CD4-positive, alpha-beta T cell treated with Interleukin-12 subunit alpha and Interleukin-12 subunit beta, for 1 hour (primary cell): ENCODE results near the gene PAEP.
"Not testable (repeated sequence)": the region's sequence is repeated elsewhere in the genome, so short reads cannot be mapped to it uniquely, and the experiment has no call there.

Experiments
- DNase-seq: peaks from one replicate; pipeline ENCODE4 v3.0.0-alpha.2; 2020

The PAEP gene

GRCh38 chr9:135526089-135526729, 35.3 kb upstream of the PAEP start:
- DNase-seq, result no peak

- DNase-seq, result no peak
Measured at GRCh38 chr9:135526730-135527571, 34.6 kb upstream of the PAEP start.

GRCh38 chr9:135528842-135529435, 32.6 kb upstream of the PAEP start:
- DNase-seq, result not testable (repeated sequence)

- no peak for DNase-seq
Measured at GRCh38 chr9:135530146-135530545, 31.4 kb upstream of the PAEP start.

GRCh38 chr9:135531096-135531495, 30.5 kb upstream of the PAEP start:
- DNase-seq, result no peak

- DNase-seq, result no peak
Measured at GRCh38 chr9:135533113-135533512, 28.4 kb upstream of the PAEP start.

- no peak for DNase-seq
Measured at GRCh38 chr9:135533674-135534073, 27.9 kb upstream of the PAEP start.

GRCh38 chr9:135534192-135534711, 27.3 kb upstream of the PAEP start:
- DNase-seq, result not testable (repeated sequence)

GRCh38 chr9:135534826-135535225, 26.7 kb upstream of the PAEP start:
- not testable (repeated sequence) for DNase-seq

GRCh38 chr9:135535631-135536030, 25.9 kb upstream of the PAEP start:
- not testable (repeated sequence) for DNase-seq

- DNase-seq, result no peak
Measured at GRCh38 chr9:135536216-135536615, 25.3 kb upstream of the PAEP start.

- not testable (repeated sequence) for DNase-seq
Measured at GRCh38 chr9:135543262-135543894, 18.2 kb upstream of the PAEP start.

- no peak for DNase-seq
Measured at GRCh38 chr9:135544981-135545635, 16.4 kb upstream of the PAEP start.

GRCh38 chr9:135545646-135546176, 15.8 kb upstream of the PAEP start, which contains the start of gene OBP2A:
OBP2A (plus strand) TSS chr9:135546126; CDS start chr9:135546181, 55 bp downstream.
- not testable (repeated sequence) for DNase-seq

GRCh38 chr9:135546792-135547617, 14.6 kb upstream of the PAEP start:
- DNase-seq, result not testable (repeated sequence)

GRCh38 chr9:135547756-135548736, 13.5 kb upstream of the PAEP start:
- no peak for DNase-seq

GRCh38 chr9:135549478-135550343, 11.8 kb upstream of the PAEP start:
- DNase-seq, result not testable (repeated sequence)

- no peak for DNase-seq
Measured at GRCh38 chr9:135550344-135550918, 11.1 kb upstream of the PAEP start.

- no peak for DNase-seq
Measured at GRCh38 chr9:135551031-135551430, 10.5 kb upstream of the PAEP start.
